GM23338 (cell line): ENCODE results near the gene NT5DC2. TPM values are rescaled to one million over a fixed set of nuclear protein-coding genes. Genes with fewer than 3 reads are reported as not detected.

Source experiments
- ATAC-seq: fragments of 200-7000 bp; cut with Tn5 transposase; 3 replicates; pipeline ENCODE4 v1.9.1; 2020
- DNase-seq: peaks from one replicate; pipeline ENCODE4 v3.0.0-alpha.2; 2015; ENCODE audit warnings: low spot score
- H2AFZ ChIP-seq: fragments of 200-600 bp; sonication (generic); 2 replicates; pipeline ENCODE4 v1.8.0; 2016; ENCODE audit warnings: antibody characterized with exemption, mild to moderate bottlenecking, moderate library complexity
- H3F3A ChIP-seq: fragments of 200-600 bp; sonication (generic); replicated peaks from 2 replicates; pipeline ENCODE4 v1.8.0; 2017; ENCODE audit warnings: antibody characterized with exemption, mixed run types, low read depth
- H3K27ac ChIP-seq: fragments of 200-600 bp; sonication (generic); 2 replicates; pipeline ENCODE4 v1.6.1; 2016; ENCODE audit warnings: low read depth
- H3K27me3 ChIP-seq: fragments of 200-600 bp; sonication (generic); 2 replicates; pipeline ENCODE4 v1.8.0; 2016; ENCODE audit warnings: mild to moderate bottlenecking, mixed run types, moderate library complexity; ENCODE audit not compliant: insufficient read depth
- H3K36me3 ChIP-seq: fragments of 200-600 bp; sonication (generic); 2 replicates; pipeline ENCODE4 v1.8.0; 2016; ENCODE audit warnings: mild to moderate bottlenecking; ENCODE audit not compliant: insufficient read depth
- H3K4me1 ChIP-seq: fragments of 200-600 bp; sonication (generic); 2 replicates; pipeline ENCODE4 v1.8.0; 2016; ENCODE audit warnings: mild to moderate bottlenecking, moderate library complexity; ENCODE audit not compliant: insufficient read depth
- H3K4me2 ChIP-seq: fragments of 200-600 bp; sonication (generic); 2 replicates; pipeline ENCODE4 v1.7.1; 2017; ENCODE audit warnings: mixed run types
- H3K4me3 ChIP-seq: fragments of 200-600 bp; sonication (generic); 2 replicates; pipeline ENCODE4 v1.6.1; 2016; ENCODE audit warnings: mixed run types
- H3K79me2 ChIP-seq: fragments of 200-600 bp; sonication (generic); replicated peaks from 2 replicates; pipeline ENCODE4 v1.8.0; 2017; ENCODE audit warnings: mild to moderate bottlenecking; ENCODE audit not compliant: insufficient read depth
- H3K9me2 ChIP-seq: fragments of 200-600 bp; sonication (generic); 2 replicates; pipeline ENCODE4 v1.8.0; 2017; ENCODE audit not compliant: insufficient read depth
- H4K20me1 ChIP-seq: fragments of 200-600 bp; sonication (generic); replicated peaks from 2 replicates; pipeline ENCODE4 v1.8.0; 2017; ENCODE audit warnings: mild to moderate bottlenecking; ENCODE audit not compliant: insufficient read depth
- H3K27ac Mint-ChIP-seq: 2 replicates; pipeline ENCODE4 v1.8.0; 2020; ENCODE audit warnings: inconsistent platforms, mild to moderate bottlenecking, moderate library complexity, mixed read lengths
- H3K27me3 Mint-ChIP-seq: 3 replicates; pipeline ENCODE4 v1.8.0; 2022; ENCODE audit warnings: low read depth, mild to moderate bottlenecking, moderate library complexity, mixed read lengths, inconsistent platforms; ENCODE audit not compliant: insufficient read depth, poor library complexity
- H3K36me3 Mint-ChIP-seq: 3 replicates; pipeline ENCODE4 v1.8.0; 2021; ENCODE audit warnings: low read depth, mild to moderate bottlenecking, inconsistent platforms, moderate library complexity, mixed read lengths
- H3K4me1 Mint-ChIP-seq: 3 replicates; pipeline ENCODE4 v1.8.0; 2020; ENCODE audit warnings: mild to moderate bottlenecking, inconsistent platforms, mixed read lengths
- H3K4me3 Mint-ChIP-seq: 3 replicates; pipeline ENCODE4 v1.8.0; 2021; ENCODE audit warnings: moderate library complexity, mild to moderate bottlenecking, inconsistent platforms, mixed read lengths
- H3K9me3 Mint-ChIP-seq: 3 replicates; pipeline ENCODE4 v1.8.0; 2020; ENCODE audit warnings: moderate library complexity, mild to moderate bottlenecking, inconsistent platforms, mixed read lengths
- CREB1 ChIP-seq: fragments of 250-450 bp; sonication (Bioruptor Pico); IDR thresholded peaks from 2 replicates; pipeline ENCODE4 v1.5.0; 2020; ENCODE audit warnings: low read depth, mild to moderate bottlenecking, moderate library complexity
- EZH2 ChIP-seq: fragments of 200-600 bp; sonication (generic); IDR thresholded peaks from one replicate; pipeline ENCODE4 v1.8.0; 2017; ENCODE audit warnings: antibody characterized with exemption, mild to moderate bottlenecking, low read depth; ENCODE audit not compliant: unreplicated experiment
- EZH2phosphoT487 ChIP-seq: fragments of 200-600 bp; sonication (generic); IDR thresholded peaks from one replicate; pipeline ENCODE4 v1.8.1; 2018; ENCODE audit warnings: antibody characterized with exemption; ENCODE audit not compliant: unreplicated experiment
- JUNB ChIP-seq: IDR thresholded peaks from one replicate; pipeline ENCODE4 v1.6.1; 2016; ENCODE audit warnings: antibody characterized with exemption; ENCODE audit not compliant: unreplicated experiment
- NANOG ChIP-seq: IDR thresholded peaks from 2 replicates; pipeline ENCODE4 v1.6.1; 2016; ENCODE audit warnings: antibody characterized with exemption, borderline replicate concordance
- POLR2AphosphoS5 ChIP-seq: IDR thresholded peaks from 2 replicates; pipeline ENCODE4 v1.6.1; 2016; ENCODE audit warnings: antibody characterized with exemption, low read depth
- STAT1 ChIP-seq: IDR thresholded peaks from one replicate; pipeline ENCODE4 v1.6.1; 2016; ENCODE audit warnings: antibody characterized with exemption; ENCODE audit not compliant: unreplicated experiment
- ZNF114 ChIP-seq: fragments of 250-450 bp; sonication (Bioruptor Pico); IDR thresholded peaks from 2 replicates; pipeline ENCODE4 v1.5.0; 2020; ENCODE audit warnings: mild to moderate bottlenecking, moderate library complexity
- ZNF331 ChIP-seq: fragments of 250-450 bp; sonication (Bioruptor Pico); IDR thresholded peaks from 2 replicates; pipeline ENCODE4 v1.5.0; 2020; ENCODE audit warnings: low read depth, mild to moderate bottlenecking, moderate library complexity
- polyA plus RNA-seq: library from polyadenylated mRNA; unstranded; fragments of >200 nt; fragmentation: Nextera tagmentation; extraction: Ambion mirVana; gene quantifications from 2 replicates; pipeline ENCODE4 v1.2.1, GENCODE V29; 2016
- total RNA-seq: library from RNA; depleted of rRNA; stranded (reverse); fragments of >200 nt; shearing (Covaris generic); gene quantifications from 2 replicates; pipeline ENCODE4 v1.2.3, GENCODE V29; 2014
- TF ChIP-seq, protein P1 (sequence below): fragments of 250-450 bp; sonication (Bioruptor Pico); IDR thresholded peaks from 2 replicates; pipeline ENCODE4 v1.5.0; 2020; ENCODE audit warnings: mild to moderate bottlenecking, moderate library complexity
- TF ChIP-seq, protein P2 (sequence below): IDR thresholded peaks from one replicate; pipeline ENCODE4 v1.6.1; 2018; ENCODE audit warnings: antibody characterized with exemption; ENCODE audit not compliant: unreplicated experiment

The NT5DC2 gene
- total and polyA plus RNA-seq, 2 experiments from 2014 or later, result 269 to 324 TPM

DNA sequence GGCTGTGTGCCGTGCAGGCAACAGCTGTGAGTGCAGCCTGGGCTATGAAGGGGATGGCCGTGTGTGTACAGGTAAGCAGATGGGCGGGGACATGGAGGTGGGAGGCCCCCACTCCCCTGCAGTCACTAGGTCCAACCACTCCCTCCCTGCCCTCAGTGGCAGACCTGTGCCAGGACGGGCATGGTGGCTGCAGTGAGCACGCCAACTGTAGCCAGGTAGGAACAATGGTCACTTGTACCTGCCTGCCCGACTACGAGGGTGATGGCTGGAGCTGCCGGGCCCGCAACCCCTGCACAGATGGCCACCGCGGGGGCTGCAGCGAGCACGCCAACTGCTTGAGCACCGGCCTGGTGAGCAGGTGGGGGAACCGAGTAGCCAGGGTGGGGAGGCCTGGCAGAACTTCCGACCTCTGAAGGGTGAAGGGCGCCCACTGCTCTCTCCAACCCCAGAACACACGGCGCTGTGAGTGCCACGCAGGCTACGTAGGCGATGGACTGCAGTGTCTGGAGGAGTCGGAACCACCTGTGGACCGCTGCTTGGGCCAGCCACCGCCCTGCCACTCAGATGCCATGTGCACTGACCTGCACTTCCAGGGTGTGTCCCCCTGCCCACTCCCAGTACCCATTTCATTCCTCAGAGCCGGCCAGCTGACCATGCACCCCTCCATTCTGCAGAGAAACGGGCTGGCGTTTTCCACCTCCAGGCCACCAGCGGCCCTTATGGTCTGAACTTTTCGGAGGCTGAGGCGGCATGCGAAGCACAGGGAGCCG lies 11.6 kb downstream of the NT5DC2 start:
- no peak for ATAC-seq
- Histone ChIP-seq H3K9me2 (no peaks in the 10 kb centered on the region), H3K36me3 (peaks cover 6% of the 10 kb centered on the region; the same call in 1 of the 2 replicates), H3K4me2 (no peak overlapping the region), H3K4me3 (no peak overlapping the region), H3K4me1 (no peaks in the 10 kb centered on the region), H3K79me2 (no peaks in the 10 kb centered on the region), H4K20me1 (no peaks in the 10 kb centered on the region; the same call in 1 of the 2 replicates), H3K27ac (no peak overlapping the region), H3F3A (0 out of 2 replicates have a peak, but pooled peaks cover 2% of the 10 kb centered on the region), H3K27me3 (no peaks in the 10 kb centered on the region), H2AFZ (no peak overlapping the region)
- Mint-ChIP-seq H3K36me3 (peaks cover 27% of the 10 kb centered on the region), H3K4me1 (peaks cover 3% of the 10 kb centered on the region; the same call in 2 of the 3 replicates), H3K27ac (no peak overlapping the region), H3K4me3 (no peak overlapping the region), H3K27me3 (peaks cover 16% of the 10 kb centered on the region), H3K9me3 (no peaks in the 10 kb centered on the region)
- TF ChIP-seq EZH2, result no peak
- TF ChIP-seq, protein P1, sequence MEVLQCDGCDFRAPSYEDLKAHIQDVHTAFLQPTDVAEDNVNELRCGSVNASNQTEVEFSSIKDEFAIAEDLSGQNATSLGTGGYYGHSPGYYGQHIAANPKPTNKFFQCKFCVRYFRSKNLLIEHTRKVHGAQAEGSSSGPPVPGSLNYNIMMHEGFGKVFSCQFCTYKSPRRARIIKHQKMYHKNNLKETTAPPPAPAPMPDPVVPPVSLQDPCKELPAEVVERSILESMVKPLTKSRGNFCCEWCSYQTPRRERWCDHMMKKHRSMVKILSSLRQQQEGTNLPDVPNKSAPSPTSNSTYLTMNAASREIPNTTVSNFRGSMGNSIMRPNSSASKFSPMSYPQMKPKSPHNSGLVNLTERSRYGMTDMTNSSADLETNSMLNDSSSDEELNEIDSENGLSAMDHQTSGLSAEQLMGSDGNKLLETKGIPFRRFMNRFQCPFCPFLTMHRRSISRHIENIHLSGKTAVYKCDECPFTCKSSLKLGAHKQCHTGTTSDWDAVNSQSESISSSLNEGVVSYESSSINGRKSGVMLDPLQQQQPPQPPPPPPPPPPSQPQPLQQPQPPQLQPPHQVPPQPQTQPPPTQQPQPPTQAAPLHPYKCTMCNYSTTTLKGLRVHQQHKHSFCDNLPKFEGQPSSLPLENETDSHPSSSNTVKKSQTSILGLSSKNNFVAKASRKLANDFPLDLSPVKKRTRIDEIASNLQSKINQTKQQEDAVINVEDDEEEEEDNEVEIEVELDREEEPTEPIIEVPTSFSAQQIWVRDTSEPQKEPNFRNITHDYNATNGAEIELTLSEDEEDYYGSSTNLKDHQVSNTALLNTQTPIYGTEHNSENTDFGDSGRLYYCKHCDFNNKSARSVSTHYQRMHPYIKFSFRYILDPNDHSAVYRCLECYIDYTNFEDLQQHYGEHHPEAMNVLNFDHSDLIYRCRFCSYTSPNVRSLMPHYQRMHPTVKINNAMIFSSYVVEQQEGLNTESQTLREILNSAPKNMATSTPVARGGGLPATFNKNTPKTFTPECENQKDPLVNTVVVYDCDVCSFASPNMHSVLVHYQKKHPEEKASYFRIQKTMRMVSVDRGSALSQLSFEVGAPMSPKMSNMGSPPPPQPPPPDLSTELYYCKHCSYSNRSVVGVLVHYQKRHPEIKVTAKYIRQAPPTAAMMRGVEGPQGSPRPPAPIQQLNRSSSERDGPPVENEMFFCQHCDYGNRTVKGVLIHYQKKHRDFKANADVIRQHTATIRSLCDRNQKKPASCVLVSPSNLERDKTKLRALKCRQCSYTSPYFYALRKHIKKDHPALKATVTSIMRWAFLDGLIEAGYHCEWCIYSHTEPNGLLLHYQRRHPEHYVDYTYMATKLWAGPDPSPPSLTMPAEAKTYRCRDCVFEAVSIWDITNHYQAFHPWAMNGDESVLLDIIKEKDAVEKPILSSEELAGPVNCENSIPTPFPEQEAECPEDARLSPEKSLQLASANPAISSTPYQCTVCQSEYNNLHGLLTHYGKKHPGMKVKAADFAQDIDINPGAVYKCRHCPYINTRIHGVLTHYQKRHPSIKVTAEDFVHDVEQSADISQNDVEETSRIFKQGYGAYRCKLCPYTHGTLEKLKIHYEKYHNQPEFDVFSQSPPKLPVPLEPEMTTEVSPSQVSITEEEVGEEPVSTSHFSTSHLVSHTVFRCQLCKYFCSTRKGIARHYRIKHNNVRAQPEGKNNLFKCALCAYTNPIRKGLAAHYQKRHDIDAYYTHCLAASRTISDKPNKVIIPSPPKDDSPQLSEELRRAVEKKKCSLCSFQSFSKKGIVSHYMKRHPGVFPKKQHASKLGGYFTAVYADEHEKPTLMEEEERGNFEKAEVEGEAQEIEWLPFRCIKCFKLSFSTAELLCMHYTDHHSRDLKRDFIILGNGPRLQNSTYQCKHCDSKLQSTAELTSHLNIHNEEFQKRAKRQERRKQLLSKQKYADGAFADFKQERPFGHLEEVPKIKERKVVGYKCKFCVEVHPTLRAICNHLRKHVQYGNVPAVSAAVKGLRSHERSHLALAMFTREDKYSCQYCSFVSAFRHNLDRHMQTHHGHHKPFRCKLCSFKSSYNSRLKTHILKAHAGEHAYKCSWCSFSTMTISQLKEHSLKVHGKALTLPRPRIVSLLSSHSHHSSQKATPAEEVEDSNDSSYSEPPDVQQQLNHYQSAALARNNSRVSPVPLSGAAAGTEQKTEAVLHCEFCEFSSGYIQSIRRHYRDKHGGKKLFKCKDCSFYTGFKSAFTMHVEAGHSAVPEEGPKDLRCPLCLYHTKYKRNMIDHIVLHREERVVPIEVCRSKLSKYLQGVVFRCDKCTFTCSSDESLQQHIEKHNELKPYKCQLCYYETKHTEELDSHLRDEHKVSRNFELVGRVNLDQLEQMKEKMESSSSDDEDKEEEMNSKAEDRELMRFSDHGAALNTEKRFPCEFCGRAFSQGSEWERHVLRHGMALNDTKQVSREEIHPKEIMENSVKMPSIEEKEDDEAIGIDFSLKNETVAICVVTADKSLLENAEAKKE (CRISPR knock-in tag), result no peak
- no peak for TF ChIP-seq ZNF331 (CRISPR knock-in tag)
- TF ChIP-seq EZH2phosphoT487, result no peak
- no peak for TF ChIP-seq POLR2AphosphoS5
- TF ChIP-seq ZNF114 (CRISPR knock-in tag), result no peak
- no peak for TF ChIP-seq CREB1 (CRISPR knock-in tag)
- TF ChIP-seq NANOG, result no peak
- no peak for TF ChIP-seq JUNB
- TF ChIP-seq, protein P2, sequence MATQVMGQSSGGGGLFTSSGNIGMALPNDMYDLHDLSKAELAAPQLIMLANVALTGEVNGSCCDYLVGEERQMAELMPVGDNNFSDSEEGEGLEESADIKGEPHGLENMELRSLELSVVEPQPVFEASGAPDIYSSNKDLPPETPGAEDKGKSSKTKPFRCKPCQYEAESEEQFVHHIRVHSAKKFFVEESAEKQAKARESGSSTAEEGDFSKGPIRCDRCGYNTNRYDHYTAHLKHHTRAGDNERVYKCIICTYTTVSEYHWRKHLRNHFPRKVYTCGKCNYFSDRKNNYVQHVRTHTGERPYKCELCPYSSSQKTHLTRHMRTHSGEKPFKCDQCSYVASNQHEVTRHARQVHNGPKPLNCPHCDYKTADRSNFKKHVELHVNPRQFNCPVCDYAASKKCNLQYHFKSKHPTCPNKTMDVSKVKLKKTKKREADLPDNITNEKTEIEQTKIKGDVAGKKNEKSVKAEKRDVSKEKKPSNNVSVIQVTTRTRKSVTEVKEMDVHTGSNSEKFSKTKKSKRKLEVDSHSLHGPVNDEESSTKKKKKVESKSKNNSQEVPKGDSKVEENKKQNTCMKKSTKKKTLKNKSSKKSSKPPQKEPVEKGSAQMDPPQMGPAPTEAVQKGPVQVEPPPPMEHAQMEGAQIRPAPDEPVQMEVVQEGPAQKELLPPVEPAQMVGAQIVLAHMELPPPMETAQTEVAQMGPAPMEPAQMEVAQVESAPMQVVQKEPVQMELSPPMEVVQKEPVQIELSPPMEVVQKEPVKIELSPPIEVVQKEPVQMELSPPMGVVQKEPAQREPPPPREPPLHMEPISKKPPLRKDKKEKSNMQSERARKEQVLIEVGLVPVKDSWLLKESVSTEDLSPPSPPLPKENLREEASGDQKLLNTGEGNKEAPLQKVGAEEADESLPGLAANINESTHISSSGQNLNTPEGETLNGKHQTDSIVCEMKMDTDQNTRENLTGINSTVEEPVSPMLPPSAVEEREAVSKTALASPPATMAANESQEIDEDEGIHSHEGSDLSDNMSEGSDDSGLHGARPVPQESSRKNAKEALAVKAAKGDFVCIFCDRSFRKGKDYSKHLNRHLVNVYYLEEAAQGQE, result no peak
- no peak for TF ChIP-seq STAT1
- DNase-seq, result no peak
